IMR-90 (cell line): Measurements from ENCODE around the gene ZNF219. TPM values are rescaled to one million over a fixed set of nuclear protein-coding genes. Genes with fewer than 3 reads are reported as not detected.

Experiments used
- ATAC-seq: fragments of 200-7000 bp; cut with Tn5 transposase; 2 replicates; pipeline ENCODE4 v1.9.1; 2020; ENCODE audit warnings: low read depth, mild to moderate bottlenecking, moderate library complexity
- BruUV-seq: library from RNA; stranded (reverse); fragments of 400-500 nt; replicated peaks from 2 replicates; lab custom pipeline; 2021; lab: Mats Ljungman, UMichigan
- CTCF ChIA-PET: fragments of 300-600 bp; formaldehyde crosslinking; extraction: SDS; loops from one replicate; lab custom pipeline; 2021; ENCODE audit warnings: antibody characterized with exemption; lab: Yijun Ruan, JAX
- POLR2A ChIA-PET: fragments of 300-600 bp; sonication (Branson Sonifier 250); formaldehyde crosslinking; loops from one replicate; lab custom pipeline; 2022; ENCODE audit warnings: antibody characterized with exemption; ENCODE audit not compliant: unreplicated experiment; lab: Charles Lee
- DNase-seq: peaks from one replicate; pipeline ENCODE4 v3.0.0; 2013
- H2AFZ ChIP-seq: replicated peaks from 2 replicates; pipeline ENCODE3; 2013; ENCODE audit warnings: low read length, mild to moderate bottlenecking; ENCODE audit not compliant: poor library complexity
- H2AK5ac ChIP-seq: 2 replicates; pipeline ENCODE4 v1.6.1; 2013; ENCODE audit warnings: low read depth, low read length, inconsistent platforms
- H2AK9ac ChIP-seq: replicated peaks from 2 replicates; pipeline ENCODE3; 2013; ENCODE audit warnings: mild to moderate bottlenecking, low read depth, low read length, moderate library complexity; ENCODE audit not compliant: poor library complexity
- H2BK120ac ChIP-seq: 2 replicates; pipeline ENCODE4 v1.6.1; 2013; ENCODE audit warnings: low read depth, low read length, inconsistent platforms
- H2BK15ac ChIP-seq: 3 replicates; pipeline ENCODE4 v1.6.1; 2013; ENCODE audit warnings: low read depth, low read length, inconsistent platforms
- H2BK20ac ChIP-seq: 2 replicates; pipeline ENCODE4 v1.6.1; 2013; ENCODE audit warnings: low read depth, mild to moderate bottlenecking, inconsistent platforms, low read length, moderate library complexity
- H2BK5ac ChIP-seq: 2 replicates; pipeline ENCODE4 v1.6.1; 2013; ENCODE audit warnings: mild to moderate bottlenecking, low read depth, low read length, inconsistent platforms; ENCODE audit not compliant: poor library complexity, severe bottlenecking
- H3K14ac ChIP-seq: replicated peaks from 2 replicates; pipeline ENCODE4 v1.6.1; 2013; ENCODE audit warnings: low read depth, low read length, inconsistent platforms
- H3K18ac ChIP-seq: 2 replicates; pipeline ENCODE4 v1.6.1; 2013; ENCODE audit warnings: low read depth, low read length, control low read depth
- H3K23ac ChIP-seq: 2 replicates; pipeline ENCODE4 v1.6.1; 2013; ENCODE audit warnings: low read depth, low read length, inconsistent platforms
- H3K27ac ChIP-seq: 2 replicates; pipeline ENCODE4 v1.5.1; 2013; ENCODE audit warnings: mild to moderate bottlenecking, control low read depth, low read length; ENCODE audit not compliant: insufficient read depth
- H3K27me3 ChIP-seq: 2 replicates; pipeline ENCODE4 v1.6.1; 2013; ENCODE audit warnings: low read length; ENCODE audit not compliant: control insufficient read depth, insufficient read depth
- H3K36me3 ChIP-seq: 2 replicates; pipeline ENCODE4 v1.6.1; 2013; ENCODE audit warnings: low read length, mixed read lengths; ENCODE audit not compliant: control insufficient read depth, insufficient read depth
- H3K4ac ChIP-seq: 2 replicates; pipeline ENCODE4 v1.6.1; 2013; ENCODE audit warnings: low read depth, low read length, inconsistent platforms
- H3K4me1 ChIP-seq: 2 replicates; pipeline ENCODE4 v1.6.1; 2013; ENCODE audit warnings: low read length, mixed read lengths; ENCODE audit not compliant: control insufficient read depth, insufficient read depth
- H3K4me2 ChIP-seq: 2 replicates; pipeline ENCODE4 v1.6.1; 2013; ENCODE audit warnings: low read depth, mild to moderate bottlenecking, control low read depth, low read length, moderate library complexity
- H3K4me3 ChIP-seq: 2 replicates; pipeline ENCODE4 v1.5.1; 2013; ENCODE audit warnings: low read depth, mild to moderate bottlenecking, control low read depth, low read length, moderate library complexity; ENCODE audit not compliant: insufficient read depth
- H3K56ac ChIP-seq: 2 replicates; pipeline ENCODE4 v1.6.1; 2013; ENCODE audit warnings: low read length, inconsistent platforms; ENCODE audit not compliant: insufficient read depth; ENCODE audit errors: extremely low read depth
- H3K79me1 ChIP-seq, 2 experiments: 2 replicates each; pipeline ENCODE4 v1.6.1; 2013; ENCODE audit warnings: low read length in 2 of 2, inconsistent platforms in 1 of 2, low read depth in 1 of 2
- H3K9ac ChIP-seq: 2 replicates; pipeline ENCODE4 v1.6.1; 2013; ENCODE audit warnings: low read depth, low read length, control low read depth
- H3K9me1 ChIP-seq: 2 replicates; pipeline ENCODE4 v1.6.1; 2013; ENCODE audit warnings: low read length, inconsistent platforms; ENCODE audit not compliant: insufficient read depth
- H3K9me3 ChIP-seq: 2 replicates; pipeline ENCODE4 v1.6.1; 2013; ENCODE audit warnings: low read length; ENCODE audit not compliant: control insufficient read depth, insufficient read depth
- H4K20me1 ChIP-seq: 2 replicates; pipeline ENCODE4 v1.6.1; 2013; ENCODE audit warnings: low read length, inconsistent platforms; ENCODE audit not compliant: insufficient read depth
- H4K5ac ChIP-seq: 2 replicates; pipeline ENCODE4 v1.6.1; 2013; ENCODE audit warnings: mild to moderate bottlenecking, low read depth, low read length, control low read depth
- H4K8ac ChIP-seq, 2 experiments: 2 replicates each; pipeline ENCODE4 v1.6.1; 2013; ENCODE audit warnings: low read depth in 2 of 2, low read length in 2 of 2, control low read depth in 1 of 2, inconsistent platforms in 1 of 2
- H4K91ac ChIP-seq: 2 replicates; pipeline ENCODE4 v1.6.1; 2013; ENCODE audit warnings: low read depth, low read length, inconsistent platforms; ENCODE audit not compliant: insufficient read depth
- MAZ ChIP-seq: IDR thresholded peaks from 2 replicates; pipeline ENCODE4 v1.6.1; 2012; ENCODE audit warnings: low read depth, mild to moderate bottlenecking, low read length, improper control_type of control experiment, moderate library complexity, borderline replicate concordance
- POLR2A ChIP-seq: IDR thresholded peaks from 2 replicates; pipeline ENCODE4 v1.6.1; 2012; ENCODE audit warnings: mild to moderate bottlenecking, low read depth, low read length
- SMC3 ChIP-seq: fragments of 150-350 bp; IDR thresholded peaks from 2 replicates; pipeline ENCODE4 v1.6.1; 2016; ENCODE audit warnings: low read depth, mild to moderate bottlenecking, antibody characterized with exemption, low read length, moderate library complexity
- USF2 ChIP-seq: fragments of 150-350 bp; IDR thresholded peaks from 2 replicates; pipeline ENCODE4 v1.6.1; 2017; ENCODE audit warnings: mild to moderate bottlenecking, antibody characterized with exemption, low read length, low read depth
- WGBS, 2 experiments: methylation state at CpG; one replicate each; pipeline versions ENCODE4 v1.1.5 to v1.1.7; 2013; ENCODE audit warnings: missing lambda C conversion rate in 2 of 2; ENCODE audit not compliant: insufficient read length in 1 of 2; ENCODE audit errors: extremely low coverage in 2 of 2; 5-methylcytosine and 5-hydroxymethylcytosine counted together
- dilution Hi-C: fragments of 300-500 bp; cut with HindIII; formaldehyde crosslinking; loops from one replicate; pipeline ENCODE4 v1.14.3; 2018; ENCODE audit warnings: low sequenced_read_pairs; ENCODE audit not compliant: unreplicated experiment
- in situ Hi-C: fragments of 300-500 bp; cut with MboI; formaldehyde crosslinking; loops from 3 replicates; pipeline ENCODE4 v1.14.3; 2019; ENCODE audit warnings: low sequenced_read_pairs, inconsistent platforms, mixed read lengths
- intact Hi-C: fragments of 100-400 bp; cut with micrococcal nuclease; formaldehyde crosslinking; loops from 2 replicates; pipeline ENCODE4 v1.10.0; 2022
- polyA plus RNA-seq, 3 experiments: library from polyadenylated mRNA; depleted of rRNA; stranded (reverse); fragments of >200 nt; gene quantifications; 2 replicates each; pipeline ENCODE4 v1.2.3, GENCODE V29; 2012; ENCODE audit warnings: low replicate concordance in 1 of 3
- total RNA-seq: library from RNA; depleted of rRNA; stranded (reverse); fragments of >200 nt; gene quantifications from 2 replicates; pipeline ENCODE4 v1.2.3, GENCODE V29; 2012

The ZNF219 gene
- total and polyA plus RNA-seq, 2 of the 4 experiments (the other 2 are of a cell fraction): 0.90 to 3.8 TPM

- TF ChIP-seq USF2 (no peak), POLR2A (no peak), SMC3 (no peak)
Observed at GRCh38 chr14:21063479-21063878, 35.0 kb downstream of the ZNF219 start (continued).

- ATAC-seq: no peak
- Histone ChIP-seq H3K14ac (no peak overlapping the region), H3K36me3 (no peaks in the 10 kb centered on the region), H3K9me1 (peaks cover 5% of the 10 kb centered on the region; the same call in 1 of the 2 replicates), H2BK5ac (no peak overlapping the region), H4K8ac (no peak overlapping the region), H2BK15ac (no peak overlapping the region), H2AK9ac (no peak overlapping the region), H3K4me3 (no peak overlapping the region), H4K5ac (no peak overlapping the region), H3K4me1 (no peaks in the 10 kb centered on the region), H4K91ac (no peak overlapping the region), H2AFZ (no peak overlapping the region), H3K4ac (no peak overlapping the region), H2BK20ac (no peak overlapping the region), H2BK120ac (no peak overlapping the region), H4K20me1 (no peaks in the 10 kb centered on the region), H2AK5ac (no peak overlapping the region), H3K27me3 (no peaks in the 10 kb centered on the region), H3K9me3 (no peaks in the 10 kb centered on the region), H3K4me2 (no peak overlapping the region), H3K27ac (no peak overlapping the region), H3K18ac (no peak overlapping the region), H3K56ac (no peak overlapping the region), H3K23ac (no peak overlapping the region), H3K79me1 (no peaks in the 10 kb centered on the region), H3K9ac (no peak overlapping the region)
- ChIA-PET POLR2A (no interaction called here), CTCF (no interaction called here)
- dilution Hi-C loops (no loop called here), intact Hi-C loops (no loop called here), in situ Hi-C loops (no loop called here)
- no peak for DNase-seq
- no peak for TF ChIP-seq MAZ
- no CpG with 5 or more reads among the region's 3 CpGs for WGBS, 2 experiments
- BruUV-seq: no TSS peak
Observed at GRCh38 chr14:21061347-21061668, 37.1 kb downstream of the ZNF219 start.
